Psoas muscle (tissue), 8 donors: ENCODE results near the gene ARHGAP8. TPM values are rescaled to one million over a fixed set of nuclear protein-coding genes. Genes with fewer than 3 reads are reported as not detected.

Experiments
- ATAC-seq, 4 donors: fragments of 200-7000 bp; cut with Tn5 transposase; one replicate each; pipeline ENCODE4 v1.9.1; 2020; ENCODE audit warnings: moderate library complexity in 3 of 4, mild to moderate bottlenecking in 2 of 4
- DNase-seq, 2 donors: peaks; one replicate each; pipeline ENCODE4 v3.0.0-alpha.2; 2020
- H3K27ac ChIP-seq: fragments of 200-600 bp; one replicate; pipeline ENCODE4 v1.8.0; 2022
- H3K27me3 ChIP-seq, 3 donors: fragments of 200-600 bp in 1 of 3; one replicate each; pipeline versions ENCODE4 v1.6.1 to v1.8.0; 2013 to 2022; ENCODE audit warnings: low read length in 2 of 3, mild to moderate bottlenecking in 2 of 3, moderate library complexity in 1 of 3; ENCODE audit not compliant: insufficient read depth in 3 of 3
- H3K36me3 ChIP-seq, 2 donors: fragments of 200-600 bp in 1 of 2; one replicate each; pipeline versions ENCODE4 v1.6.1 to v1.8.0; 2013 to 2022; ENCODE audit warnings: low read depth in 1 of 2, mild to moderate bottlenecking in 1 of 2, moderate library complexity in 1 of 2; ENCODE audit not compliant: insufficient read depth in 1 of 2
- H3K4me1 ChIP-seq: fragments of 200-600 bp; one replicate; pipeline ENCODE4 v1.8.0; 2022
- H3K4me3 ChIP-seq: fragments of 200-600 bp; one replicate; pipeline ENCODE4 v1.8.0; 2022; ENCODE audit warnings: mild to moderate bottlenecking
- H3K9me3 ChIP-seq: fragments of 200-600 bp; one replicate; pipeline ENCODE4 v1.8.0; 2022
- WGBS, 3 donors: extraction: QIAGEN DNeasy Blood & Tissue Kit; methylation state at CpG; one replicate each; pipeline versions ENCODE4 v1.1.6 to v1.1.7; 2013; 5-methylcytosine and 5-hydroxymethylcytosine counted together
- intact Hi-C, 2 donors: fragments of 100-400 bp; cut with DNase I; formaldehyde crosslinking; loops; one replicate each; pipeline versions ENCODE4 v1.11.0 to v1.14.2; 2022
- polyA plus RNA-seq, 3 donors: library from polyadenylated mRNA; stranded (reverse); fragments of 200-250 nt; gene quantifications; one replicate each; pipeline ENCODE4 v1.2.3, GENCODE V29; 2013
- total RNA-seq, 4 donors: library from RNA; stranded (reverse); fragmentation: NEBNext Ultra II Directional in 2 of 4; extraction: Animal tissue kit (Norgen Biotek cat#: 25700) in 2 of 4; gene quantifications; one replicate each; pipeline versions ENCODE4 v1.2.1 to v1.2.4, GENCODE V29; 2021 to 2023
- TF ChIP-seq, protein P1 (sequence below): fragments of 200-600 bp; IDR thresholded peaks from one replicate; pipeline ENCODE4 v1.8.0; 2022; ENCODE audit warnings: antibody characterized with exemption
- donor health status: healthy with polysubstance abuse.
- donor health status: DM: no; HTN: no; CAD: no; lungs with moderate emphysema.
- donor health status: Bipolar disorder and iron deficiency.
- donor health status: healthy.
- donor health status: DM: yes; HTN: yes; CAD: no.
- donor health status: DM: no; HTN: no; CAD: no.
- donor health status: DM: no; HTN: no; CAD: no.
- donor health status: DM: yes; HTN: yes; CAD: no.

Gene ARHGAP8
- total and polyA plus RNA-seq, 7 donors: 0.14 TPM; not detected in 6

DNA sequence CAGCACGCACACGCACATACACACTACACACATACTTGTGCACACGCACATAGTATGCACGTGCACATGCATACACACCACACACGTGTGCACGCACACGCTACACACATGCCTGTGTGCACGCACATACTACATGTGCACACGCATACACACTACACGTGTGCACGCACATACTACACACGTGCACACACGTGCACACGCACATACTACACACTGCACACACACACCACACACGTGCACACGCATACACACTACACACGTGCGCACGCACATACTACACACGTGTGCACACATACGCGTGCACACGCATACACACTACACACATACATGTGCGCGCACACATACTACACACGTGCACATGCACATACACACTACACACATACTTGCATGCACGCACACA is 19.7 kb upstream of the ARHGAP8 start:
- 90 to 92% (median 90%) methylated on average over 27 of the region's 27 CpGs for WGBS, 3 donors
- Histone ChIP-seq H3K4me3 (no peak overlapping the region), H3K27ac (no peak overlapping the region), H3K27me3 (peaks cover 0 to 40% (median 1%) of the 10 kb centered on the region in 3 donors), H3K36me3 (no peaks in the 10 kb centered on the region), H3K9me3 (no peaks in the 10 kb centered on the region), H3K4me1 (peaks cover 6% of the 10 kb centered on the region)
- DNase-seq: no peak
- TF ChIP-seq, protein P1, sequence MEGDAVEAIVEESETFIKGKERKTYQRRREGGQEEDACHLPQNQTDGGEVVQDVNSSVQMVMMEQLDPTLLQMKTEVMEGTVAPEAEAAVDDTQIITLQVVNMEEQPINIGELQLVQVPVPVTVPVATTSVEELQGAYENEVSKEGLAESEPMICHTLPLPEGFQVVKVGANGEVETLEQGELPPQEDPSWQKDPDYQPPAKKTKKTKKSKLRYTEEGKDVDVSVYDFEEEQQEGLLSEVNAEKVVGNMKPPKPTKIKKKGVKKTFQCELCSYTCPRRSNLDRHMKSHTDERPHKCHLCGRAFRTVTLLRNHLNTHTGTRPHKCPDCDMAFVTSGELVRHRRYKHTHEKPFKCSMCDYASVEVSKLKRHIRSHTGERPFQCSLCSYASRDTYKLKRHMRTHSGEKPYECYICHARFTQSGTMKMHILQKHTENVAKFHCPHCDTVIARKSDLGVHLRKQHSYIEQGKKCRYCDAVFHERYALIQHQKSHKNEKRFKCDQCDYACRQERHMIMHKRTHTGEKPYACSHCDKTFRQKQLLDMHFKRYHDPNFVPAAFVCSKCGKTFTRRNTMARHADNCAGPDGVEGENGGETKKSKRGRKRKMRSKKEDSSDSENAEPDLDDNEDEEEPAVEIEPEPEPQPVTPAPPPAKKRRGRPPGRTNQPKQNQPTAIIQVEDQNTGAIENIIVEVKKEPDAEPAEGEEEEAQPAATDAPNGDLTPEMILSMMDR: no peak
- no peak for ATAC-seq
- intact Hi-C loops: no loop called here

GRCh38 chr22:44733426-44734106 is 18.8 kb upstream of the ARHGAP8 start:
- peaks cover 6% of the 10 kb centered on the region for H3K4me1 ChIP-seq
- H3K4me3 ChIP-seq: no peak overlapping the region
- no peak for DNase-seq
- H3K27ac ChIP-seq: no peak overlapping the region
- WGBS, 3 donors: 87 to 88% (median 88%) methylated on average over 14 of the region's 14 CpGs
- TF ChIP-seq, protein P1: no peak
- H3K36me3 ChIP-seq: no peaks in the 10 kb centered on the region
- peaks cover 0 to 42% (median 4%) of the 10 kb centered on the region in 3 donors for H3K27me3 ChIP-seq
- ATAC-seq: no peak
- intact Hi-C loops: loop anchor here in 1 of 2 donors (2.0 kb wide), 1 partner anchor 35 kb away; no protein-coding TSS in a partner anchor
- no peaks in the 10 kb centered on the region for H3K9me3 ChIP-seq

DNA sequence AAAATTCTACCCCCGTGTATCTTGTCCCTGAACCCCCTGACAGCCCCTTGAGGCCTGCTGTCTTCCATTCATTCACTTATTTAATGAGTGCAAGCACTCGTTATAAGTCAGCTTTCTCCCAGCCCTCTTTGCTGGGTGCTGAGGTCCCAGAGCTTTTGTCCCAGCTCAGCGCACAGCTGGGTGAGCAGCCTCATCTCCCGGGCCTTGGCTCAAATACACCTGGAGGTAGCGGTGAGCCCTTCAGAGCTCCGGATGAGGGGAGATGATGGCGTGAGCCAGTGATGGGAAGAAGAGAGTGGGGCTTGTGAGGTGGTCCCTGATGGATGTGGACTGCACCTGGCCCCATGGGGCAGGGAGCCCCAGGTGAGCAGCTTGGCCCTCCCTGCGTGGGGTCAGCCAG is 18.1 kb upstream of the ARHGAP8 start:
- DNase-seq (no peak), ATAC-seq (no peak)
- intact Hi-C loops: loop anchor here in 1 of 2 donors (2.0 kb wide), 1 partner anchor 35 kb away; no protein-coding TSS in a partner anchor
- Histone ChIP-seq H3K27ac (no peak overlapping the region), H3K9me3 (no peaks in the 10 kb centered on the region), H3K4me3 (no peak overlapping the region), H3K27me3 (peaks cover 0 to 44% (median 3%) of the 10 kb centered on the region in 3 donors), H3K36me3 (no peaks in the 10 kb centered on the region), H3K4me1 (peaks cover 1% of the 10 kb centered on the region)
- TF ChIP-seq, protein P1: no peak
- WGBS, 3 donors: 76 to 87% (median 77%) methylated on average over 8 of the region's 8 CpGs

GRCh38 chr22:44734801-44735517 is 17.4 kb upstream of the ARHGAP8 start:
- DNase-seq (no peak), ATAC-seq (no peak)
- TF ChIP-seq, protein P1: no peak
- Histone ChIP-seq H3K27ac (no peak overlapping the region), H3K4me3 (no peak overlapping the region), H3K4me1 (no peaks in the 10 kb centered on the region), H3K9me3 (no peaks in the 10 kb centered on the region), H3K36me3 (no peaks in the 10 kb centered on the region), H3K27me3 (peaks cover 0 to 41% (median 3%) of the 10 kb centered on the region in 3 donors)
- intact Hi-C loops: loop anchor here in 1 of 2 donors (2.0 kb wide), 1 partner anchor 36 kb away; no protein-coding TSS in a partner anchor
- 80 to 82% (median 82%) methylated on average over 21 to 23 of the region's 23 CpGs for WGBS, 3 donors
